Stomach (tissue), 4 donors: ENCODE results near the gene ERGIC3.

Experiments
- POLR2A ChIP-seq, 4 donors: fragments of 450-650 bp; IDR thresholded peaks; one replicate each; pipeline ENCODE4 v1.6.1; 2016; ENCODE audit warnings: antibody characterized with exemption in 4 of 4, control low read depth in 2 of 4, mild to moderate bottlenecking in 1 of 4, moderate library complexity in 1 of 4
- TF ChIP-seq, protein P1 (sequence below), 7 experiments: fragments of 450-650 bp in 4 of 7; fragments of 200-600 bp in 3 of 7; sonication (generic) in 3 of 7; IDR thresholded peaks; one replicate each; pipeline ENCODE4 v1.5.1; 2016 to 2019; ENCODE audit warnings: antibody characterized with exemption in 7 of 7, control low read depth in 2 of 7, mild to moderate bottlenecking in 1 of 7

DNA sequence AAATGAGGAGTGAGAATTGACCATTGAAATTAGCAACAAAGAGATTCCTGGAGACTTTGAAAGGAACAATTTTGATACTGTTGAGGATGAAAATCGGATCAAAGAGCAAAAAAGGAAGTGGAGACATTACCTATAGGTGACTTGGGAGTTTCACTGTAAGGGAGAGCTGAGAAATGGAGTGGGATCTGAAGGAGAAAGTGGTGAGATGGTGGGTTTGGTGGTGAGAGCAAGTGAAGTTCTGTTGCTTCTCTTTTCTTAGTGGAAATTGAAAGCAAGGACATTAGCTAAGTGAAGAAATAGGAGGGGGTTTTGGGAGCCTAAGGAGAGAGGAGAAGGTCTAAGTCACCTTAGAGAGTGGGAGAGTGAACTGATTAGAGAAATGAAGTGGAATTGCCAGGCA, 4.2 kb downstream of the ERGIC3 start:
- TF ChIP-seq, protein P1, sequence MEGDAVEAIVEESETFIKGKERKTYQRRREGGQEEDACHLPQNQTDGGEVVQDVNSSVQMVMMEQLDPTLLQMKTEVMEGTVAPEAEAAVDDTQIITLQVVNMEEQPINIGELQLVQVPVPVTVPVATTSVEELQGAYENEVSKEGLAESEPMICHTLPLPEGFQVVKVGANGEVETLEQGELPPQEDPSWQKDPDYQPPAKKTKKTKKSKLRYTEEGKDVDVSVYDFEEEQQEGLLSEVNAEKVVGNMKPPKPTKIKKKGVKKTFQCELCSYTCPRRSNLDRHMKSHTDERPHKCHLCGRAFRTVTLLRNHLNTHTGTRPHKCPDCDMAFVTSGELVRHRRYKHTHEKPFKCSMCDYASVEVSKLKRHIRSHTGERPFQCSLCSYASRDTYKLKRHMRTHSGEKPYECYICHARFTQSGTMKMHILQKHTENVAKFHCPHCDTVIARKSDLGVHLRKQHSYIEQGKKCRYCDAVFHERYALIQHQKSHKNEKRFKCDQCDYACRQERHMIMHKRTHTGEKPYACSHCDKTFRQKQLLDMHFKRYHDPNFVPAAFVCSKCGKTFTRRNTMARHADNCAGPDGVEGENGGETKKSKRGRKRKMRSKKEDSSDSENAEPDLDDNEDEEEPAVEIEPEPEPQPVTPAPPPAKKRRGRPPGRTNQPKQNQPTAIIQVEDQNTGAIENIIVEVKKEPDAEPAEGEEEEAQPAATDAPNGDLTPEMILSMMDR (IDR thresholded peaks at IDR 0.05): no peak
- TF ChIP-seq POLR2A (IDR thresholded peaks at IDR 0.05): no peak
